GM21576 (cell line): ENCODE results near the gene NPHP4.
"Not testable (repeated sequence)": the region's sequence is repeated elsewhere in the genome, so short reads cannot be mapped to it uniquely, and the experiment has no call there.

Source experiments
- ATAC-seq: cut with Tn5 transposase; IDR thresholded peaks from one replicate; pipeline ENCODE4 v1.9.1; 2021; ENCODE audit warnings: mild to moderate bottlenecking, moderate library complexity; ENCODE audit not compliant: unreplicated experiment

The NPHP4 gene

GRCh38 chr1:5937373-5937857, 54.8 kb downstream of the NPHP4 start:
- no peak for ATAC-seq

- no peak for ATAC-seq
These were observed 55.4 kb downstream of the NPHP4 start for GRCh38 chr1:5936621-5937372.

DNA sequence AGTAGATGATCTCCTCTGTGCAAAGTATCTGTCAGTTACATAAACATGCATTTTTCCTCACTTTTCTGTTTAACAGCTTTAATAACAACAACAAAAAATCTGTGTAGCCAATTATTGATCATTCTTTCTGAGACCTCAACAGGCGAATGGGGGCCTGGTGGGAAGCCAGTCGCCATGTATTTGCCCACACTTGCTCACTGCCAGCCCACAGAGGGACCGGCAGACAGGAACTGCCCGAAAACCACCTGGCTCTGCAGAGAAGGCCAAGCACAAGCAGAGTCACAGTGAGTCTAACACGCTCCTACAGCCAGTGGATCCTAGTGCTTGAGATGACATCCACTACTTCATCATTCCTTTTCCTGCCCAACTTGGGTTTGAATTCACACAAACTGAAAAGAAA, 56.1 kb downstream of the NPHP4 start:
- no peak for ATAC-seq

- ATAC-seq, result no peak
These were observed 57.2 kb downstream of the NPHP4 start for GRCh38 chr1:5935026-5935425.

DNA sequence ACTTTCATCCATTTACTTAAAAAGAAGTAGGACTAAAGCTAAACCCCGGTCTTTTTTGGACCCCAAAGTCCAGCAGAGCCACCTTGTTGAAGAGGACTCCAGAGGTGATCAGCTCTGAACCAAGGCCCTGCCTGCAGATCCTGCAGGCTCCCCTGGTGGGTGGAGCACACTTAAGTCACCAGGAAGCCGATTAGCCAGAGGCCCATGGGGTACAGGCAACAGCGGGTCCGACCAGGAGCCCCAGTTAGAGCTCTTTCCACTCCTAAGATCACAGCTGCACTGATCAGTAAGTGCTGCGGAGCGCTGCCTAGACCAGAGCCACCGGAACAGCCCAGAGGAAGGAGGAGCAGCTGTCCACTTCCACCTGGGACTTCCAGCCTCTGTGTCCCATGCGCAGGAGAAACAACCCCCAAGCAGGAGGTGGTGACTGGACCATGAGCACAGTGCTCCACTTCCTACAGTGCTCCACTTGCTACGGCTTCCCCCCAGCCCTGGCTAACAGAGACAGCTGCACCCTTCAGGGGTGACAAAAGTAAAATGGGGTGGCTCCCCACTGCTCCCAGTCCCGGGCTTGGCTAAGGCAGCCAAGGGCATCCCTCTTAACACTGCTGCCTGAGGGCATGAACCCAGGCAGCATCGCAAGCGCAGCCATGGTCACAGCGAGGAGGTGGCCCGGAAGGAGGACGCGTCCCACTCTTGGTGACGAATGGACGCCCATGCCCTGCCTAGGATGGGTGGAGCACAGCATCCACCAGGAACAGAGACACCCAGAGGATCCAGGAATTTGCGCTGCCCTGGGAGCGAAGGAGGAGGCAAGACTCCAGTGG, 58.0 kb downstream of the NPHP4 start:
- ATAC-seq, result no peak

DNA sequence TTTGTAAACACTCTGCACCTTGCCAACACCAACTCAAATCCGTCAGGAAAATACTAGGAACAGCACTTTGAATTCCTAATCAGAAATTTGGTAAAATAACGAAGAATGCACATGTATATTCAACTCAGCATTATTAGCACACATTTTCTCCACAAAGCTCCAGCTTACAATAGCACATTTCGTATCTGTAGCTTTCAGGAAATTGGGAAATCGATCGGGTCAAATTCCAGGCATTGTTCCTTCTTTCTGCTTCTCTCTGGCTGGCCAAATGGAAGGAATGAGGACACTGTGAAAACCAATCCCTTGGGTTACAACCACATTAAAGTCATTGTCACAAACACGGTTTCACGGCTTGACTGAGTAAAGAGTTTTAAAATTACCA, 58.6 kb downstream of the NPHP4 start:
- ATAC-seq, result no peak

- ATAC-seq, result no peak
These were observed 59.2 kb downstream of the NPHP4 start for GRCh38 chr1:5933050-5933449.

GRCh38 chr1:5928714-5929400, 63.4 kb downstream of the NPHP4 start:
- ATAC-seq, result no peak

DNA sequence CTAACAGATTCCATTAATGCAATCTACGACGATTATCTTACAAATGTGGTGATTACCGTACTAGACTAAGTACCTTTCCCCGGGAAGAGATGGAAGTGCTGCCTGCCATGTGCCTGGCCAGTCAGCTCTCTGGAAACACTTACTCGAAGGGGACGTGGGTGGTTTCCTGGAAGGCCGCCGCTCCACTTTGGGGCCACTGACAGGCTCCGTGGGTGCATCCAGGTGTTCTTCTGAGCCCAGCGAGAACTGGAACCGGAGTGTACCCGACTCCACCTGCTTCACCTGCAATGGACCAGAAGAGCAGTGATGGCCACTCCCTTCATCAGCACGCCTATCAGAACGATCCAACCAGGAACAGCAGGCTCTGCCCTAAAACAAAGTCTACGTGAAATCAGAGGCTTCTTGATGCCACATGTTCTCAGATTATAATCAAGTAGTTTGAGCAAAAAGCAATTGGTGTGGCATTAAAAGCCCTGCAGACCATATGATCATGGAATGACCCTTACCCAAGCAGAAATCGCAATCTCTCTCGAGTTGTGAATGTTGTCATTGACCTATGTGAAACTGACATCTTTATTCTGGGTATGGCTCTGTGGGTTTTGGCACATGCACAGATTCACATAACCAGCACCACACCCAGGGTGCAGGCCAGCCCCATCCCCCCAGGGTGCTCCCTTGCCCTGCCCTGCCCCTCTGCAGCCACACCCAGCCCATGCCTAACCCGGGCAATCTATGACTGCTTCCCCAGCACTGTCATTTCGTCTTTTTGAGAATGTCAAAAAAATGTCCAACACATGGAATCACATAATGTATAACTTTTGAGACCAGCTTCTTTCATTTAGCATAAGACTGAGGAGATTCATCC, 64.5 kb downstream of the NPHP4 start:
- no peak for ATAC-seq

DNA sequence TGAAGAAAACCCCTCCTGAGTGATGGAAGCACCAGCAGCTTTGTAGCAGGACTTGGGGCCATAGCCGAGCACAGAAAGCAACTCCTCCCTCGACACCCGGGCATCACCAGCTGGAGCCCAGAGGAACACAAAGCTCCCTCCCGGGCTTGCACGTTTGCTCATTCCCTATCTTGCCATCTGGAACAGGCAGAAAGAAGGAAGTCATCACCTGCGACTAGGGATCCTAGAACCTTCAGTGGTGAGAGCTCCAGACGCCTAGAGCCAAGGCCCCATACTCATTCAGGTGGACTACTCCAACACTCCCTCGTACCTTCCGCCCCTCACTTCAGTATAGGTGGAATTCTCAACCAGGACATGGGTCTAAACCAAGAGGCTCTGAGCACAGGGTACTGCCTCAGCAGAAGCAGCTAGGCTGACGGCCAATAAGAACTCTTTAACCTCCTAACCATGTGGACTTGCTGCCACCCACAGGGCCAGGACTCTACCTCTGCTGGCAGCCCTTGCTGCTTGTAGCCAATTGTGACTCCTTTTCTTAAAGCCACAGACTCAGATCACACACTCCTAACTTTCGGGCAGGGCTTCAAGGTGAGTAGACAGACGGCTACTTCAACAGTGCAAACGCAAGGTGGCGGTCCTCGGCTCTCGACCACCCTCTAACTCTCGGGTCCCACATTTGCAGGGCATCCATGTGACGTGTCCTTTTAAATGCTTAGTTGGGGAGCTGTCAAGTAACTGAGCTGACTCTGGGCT, 65.4 kb downstream of the NPHP4 start:
- ATAC-seq, result no peak

GRCh38 chr1:5922700-5923330, 69.4 kb downstream of the NPHP4 start:
- ATAC-seq, result not testable (repeated sequence)

DNA sequence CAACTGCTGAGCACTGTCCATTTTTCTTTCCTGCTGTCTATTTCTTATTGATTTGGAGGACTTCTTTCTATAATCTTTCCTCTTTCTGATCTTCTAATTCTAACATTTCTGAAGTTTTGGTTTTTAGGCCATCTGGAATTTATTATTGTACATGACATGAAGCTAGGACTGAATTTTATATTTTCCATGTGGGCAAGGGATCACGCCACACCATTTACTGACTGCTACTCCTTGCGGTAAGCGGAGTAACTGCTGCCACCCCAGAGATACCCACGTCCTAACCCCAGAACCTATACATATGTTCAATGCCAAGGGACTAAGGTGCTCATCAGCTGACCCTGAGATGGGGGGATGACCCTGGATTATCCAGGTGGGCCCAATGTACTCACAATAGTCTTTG, 70.6 kb downstream of the NPHP4 start:
- ATAC-seq, result no peak

DNA sequence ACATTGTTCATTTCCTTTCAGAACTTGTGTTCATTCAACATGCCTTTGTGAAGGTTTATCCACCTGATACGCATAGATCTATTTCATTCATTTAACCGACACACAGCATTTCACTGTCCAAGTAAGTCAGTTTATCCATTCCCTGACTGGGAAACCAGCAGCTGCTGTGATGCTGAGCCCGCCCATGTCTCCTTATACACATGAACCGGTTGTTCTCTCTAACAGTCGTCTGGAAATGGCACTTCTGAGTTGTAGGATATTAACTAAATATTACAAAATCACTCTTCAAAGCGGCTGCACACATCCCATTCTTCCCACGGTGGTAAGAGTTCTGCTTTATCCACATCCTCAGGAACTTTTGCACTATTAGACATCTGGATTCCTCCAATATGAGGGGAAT, 71.1 kb downstream of the NPHP4 start:
- ATAC-seq, result no peak

DNA sequence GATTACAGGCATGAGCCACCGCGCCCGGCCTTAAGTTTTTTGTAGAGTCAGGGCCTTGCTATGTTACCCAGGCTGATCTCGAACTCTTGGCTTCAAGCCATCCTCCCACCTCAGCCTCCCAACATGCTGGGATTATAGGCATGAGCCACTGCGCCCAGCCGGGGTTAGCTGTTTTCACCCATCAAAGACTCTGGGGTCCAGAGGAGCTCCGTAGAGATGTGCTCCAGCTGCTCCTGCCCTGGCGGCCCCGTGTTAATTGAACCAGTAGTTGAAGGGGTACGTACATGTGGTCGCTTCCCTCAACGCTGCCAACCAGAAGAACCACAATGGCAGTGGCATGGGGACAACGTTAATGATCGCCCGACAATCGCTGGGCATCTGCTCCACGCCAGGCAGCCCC, 72.0 kb downstream of the NPHP4 start:
- no peak for ATAC-seq

GRCh38 chr1:5918275-5918649, 74.0 kb downstream of the NPHP4 start:
- ATAC-seq, result no peak

DNA sequence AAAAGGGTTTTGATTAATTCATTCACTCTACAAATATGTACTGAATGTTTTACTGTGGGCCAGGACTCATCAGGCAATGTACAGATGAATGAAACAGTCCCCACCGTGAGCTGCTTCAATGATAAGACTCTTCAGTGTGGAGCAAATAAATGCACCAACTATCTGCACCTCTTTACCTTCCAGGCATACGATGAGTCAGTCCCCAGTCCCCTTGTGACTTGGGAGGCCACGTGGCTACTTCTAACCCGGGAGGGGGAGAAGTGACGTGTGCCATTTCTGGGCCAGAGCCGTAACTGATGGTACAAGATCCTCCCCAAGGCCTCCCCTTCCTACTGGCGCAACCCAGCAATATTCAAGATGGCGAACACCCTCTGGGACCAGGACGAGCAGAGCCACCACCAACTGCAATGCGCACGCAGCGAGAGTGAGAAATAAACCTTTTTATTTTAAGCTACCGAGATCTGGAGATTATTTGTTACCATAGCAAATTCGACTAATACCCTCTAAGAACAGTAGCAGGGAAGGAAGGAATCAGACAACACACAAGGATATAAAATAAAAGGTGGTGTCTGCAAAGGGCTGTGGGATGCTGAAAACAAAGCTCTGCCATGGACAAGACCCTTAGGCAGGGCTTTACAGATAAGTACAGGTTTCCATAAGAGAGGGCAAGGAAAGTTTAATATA, 74.5 kb downstream of the NPHP4 start:
- ATAC-seq, result no peak

DNA sequence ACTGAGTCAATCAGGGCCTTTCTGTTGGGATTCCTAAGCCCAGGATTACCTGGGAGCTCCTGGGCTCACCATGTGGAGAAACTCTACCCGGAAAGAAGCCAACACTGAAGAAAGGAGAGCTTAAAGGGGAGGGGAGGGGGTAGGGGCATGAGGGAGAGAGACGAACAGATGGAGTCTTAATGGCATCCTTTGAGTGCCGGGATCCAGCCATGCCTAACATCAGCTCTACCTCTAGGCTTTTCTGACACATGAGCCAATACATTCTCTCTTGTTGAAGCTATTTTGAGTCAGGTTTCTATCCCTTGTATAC, 75.0 kb downstream of the NPHP4 start:
- ATAC-seq, result no peak

GRCh38 chr1:5916572-5917280, 75.5 kb downstream of the NPHP4 start:
- ATAC-seq, result no peak
